Measurements from ENCODE around the gene SLC17A7. TPM values are rescaled to one million over a fixed set of nuclear protein-coding genes. Genes with fewer than 3 reads are reported as not detected.

The SLC17A7 gene
- total and polyA plus RNA-seq, 9 of the 15 experiments (the other 6 are each of a cell fraction or from before 2014, with no cell fraction given) = 1.1 to 15.7 (median 2.4) TPM

DNA sequence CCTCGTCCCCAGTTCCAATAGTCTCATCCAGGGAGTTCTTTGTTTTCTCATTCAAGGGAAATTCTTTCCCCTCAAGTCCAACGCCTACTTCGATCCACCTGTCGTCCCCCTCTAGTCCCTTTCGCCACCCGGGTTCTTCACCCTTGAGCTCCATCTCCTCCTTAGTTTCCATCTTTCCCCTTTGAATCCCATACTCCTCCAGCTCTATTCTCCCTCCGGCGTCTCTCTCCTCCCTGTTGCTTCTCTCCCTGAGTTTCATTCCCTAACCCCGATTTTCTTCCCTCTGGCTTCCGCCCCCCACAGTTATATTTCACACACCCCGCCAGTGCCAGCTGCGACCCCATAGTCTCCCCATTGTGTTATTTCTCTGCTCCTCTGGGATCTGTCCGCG lies 628 bp upstream of the SLC17A7 start:
- no peaks in the 10 kb centered on the region for H3K9me1 ChIP-seq (ENCODE audit: control insufficient read depth, insufficient read depth, low read length)
- 29% methylated on average over 13 of the region's 14 CpGs for WGBS (ENCODE audit: insufficient coverage, low coverage, missing lambda C conversion rate)
- peaks cover 26 to 44% of the 10 kb centered on the region in 2 experiments; a peak in 4 of 5 replicates for H3K4me1 ChIP-seq (replicated peaks in 1 of 2; ENCODE audit: control insufficient read depth in 2 of 2, insufficient read depth in 2 of 2, low read length in 2 of 2)
- in situ Hi-C loops (cut with MboI) (no loop called here), intact Hi-C loops (cut with micrococcal nuclease) (loop anchor here (2.0 to 10.0 kb wide), 3 partner anchors 19 to 290 kb away; partner anchors contain the start of gene PTH2)
- CTCF ChIA-PET (ENCODE audit: low intra/inter-chr PET ratio) = interaction anchor here (0.6 to 0.7 kb wide), 3 partner anchors 216 to 238 kb away, joined by 3 to 4 read pairs (median 3); no protein-coding TSS in a partner anchor
- TF ChIP-seq, protein P1, sequence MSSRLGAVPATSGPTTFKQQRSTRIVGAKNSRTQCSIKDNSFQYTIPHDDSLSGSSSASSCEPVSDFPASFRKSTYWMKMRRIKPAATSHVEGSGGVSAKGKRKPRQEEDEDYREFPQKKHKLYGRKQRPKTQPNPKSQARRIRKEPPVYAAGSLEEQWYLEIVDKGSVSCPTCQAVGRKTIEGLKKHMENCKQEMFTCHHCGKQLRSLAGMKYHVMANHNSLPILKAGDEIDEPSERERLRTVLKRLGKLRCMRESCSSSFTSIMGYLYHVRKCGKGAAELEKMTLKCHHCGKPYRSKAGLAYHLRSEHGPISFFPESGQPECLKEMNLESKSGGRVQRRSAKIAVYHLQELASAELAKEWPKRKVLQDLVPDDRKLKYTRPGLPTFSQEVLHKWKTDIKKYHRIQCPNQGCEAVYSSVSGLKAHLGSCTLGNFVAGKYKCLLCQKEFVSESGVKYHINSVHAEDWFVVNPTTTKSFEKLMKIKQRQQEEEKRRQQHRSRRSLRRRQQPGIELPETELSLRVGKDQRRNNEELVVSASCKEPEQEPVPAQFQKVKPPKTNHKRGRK (tag; IDR thresholded peaks at IDR 0.05) = peak; percentile 42; the same call in 1 of the 2 replicates
- TF ChIP-seq, protein P2, sequence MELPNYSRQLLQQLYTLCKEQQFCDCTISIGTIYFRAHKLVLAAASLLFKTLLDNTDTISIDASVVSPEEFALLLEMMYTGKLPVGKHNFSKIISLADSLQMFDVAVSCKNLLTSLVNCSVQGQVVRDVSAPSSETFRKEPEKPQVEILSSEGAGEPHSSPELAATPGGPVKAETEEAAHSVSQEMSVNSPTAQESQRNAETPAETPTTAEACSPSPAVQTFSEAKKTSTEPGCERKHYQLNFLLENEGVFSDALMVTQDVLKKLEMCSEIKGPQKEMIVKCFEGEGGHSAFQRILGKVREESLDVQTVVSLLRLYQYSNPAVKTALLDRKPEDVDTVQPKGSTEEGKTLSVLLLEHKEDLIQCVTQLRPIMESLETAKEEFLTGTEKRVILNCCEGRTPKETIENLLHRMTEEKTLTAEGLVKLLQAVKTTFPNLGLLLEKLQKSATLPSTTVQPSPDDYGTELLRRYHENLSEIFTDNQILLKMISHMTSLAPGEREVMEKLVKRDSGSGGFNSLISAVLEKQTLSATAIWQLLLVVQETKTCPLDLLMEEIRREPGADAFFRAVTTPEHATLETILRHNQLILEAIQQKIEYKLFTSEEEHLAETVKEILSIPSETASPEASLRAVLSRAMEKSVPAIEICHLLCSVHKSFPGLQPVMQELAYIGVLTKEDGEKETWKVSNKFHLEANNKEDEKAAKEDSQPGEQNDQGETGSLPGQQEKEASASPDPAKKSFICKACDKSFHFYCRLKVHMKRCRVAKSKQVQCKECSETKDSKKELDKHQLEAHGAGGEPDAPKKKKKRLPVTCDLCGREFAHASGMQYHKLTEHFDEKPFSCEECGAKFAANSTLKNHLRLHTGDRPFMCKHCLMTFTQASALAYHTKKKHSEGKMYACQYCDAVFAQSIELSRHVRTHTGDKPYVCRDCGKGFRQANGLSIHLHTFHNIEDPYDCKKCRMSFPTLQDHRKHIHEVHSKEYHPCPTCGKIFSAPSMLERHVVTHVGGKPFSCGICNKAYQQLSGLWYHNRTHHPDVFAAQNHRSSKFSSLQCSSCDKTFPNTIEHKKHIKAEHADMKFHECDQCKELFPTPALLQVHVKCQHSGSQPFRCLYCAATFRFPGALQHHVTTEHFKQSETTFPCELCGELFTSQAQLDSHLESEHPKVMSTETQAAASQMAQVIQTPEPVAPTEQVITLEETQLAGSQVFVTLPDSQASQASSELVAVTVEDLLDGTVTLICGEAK (IDR thresholded peaks at IDR 0.05) = 0 out of 2 replicates have a peak, but pooled peaks have one; percentile 8
- TF ChIP-seq, protein P2 (CRISPR knock-in tag; IDR thresholded peaks at IDR 0.05) = no peak
- no peak for TF ChIP-seq TAF15 (IDR thresholded peaks at IDR 0.05; ENCODE audit: low read depth, low read length)
- no peak for TF ChIP-seq GTF2E2 (tag; IDR thresholded peaks at IDR 0.05)
- no peak overlapping the region for H3K27ac ChIP-seq (ENCODE audit: extremely low read depth, low read depth, low read length)
- H3K36me3 ChIP-seq (ENCODE audit: control insufficient read depth, insufficient read depth, low read length) = peaks cover 8% of the 10 kb centered on the region; the same call in 1 of the 3 replicates
- no peak for DNase-seq (ENCODE audit: extremely low read depth in 1 of 4, low spot score in 3 of 4)
- POLR2A ChIA-PET = interaction anchor here (0.6 to 3.7 kb wide), 3 partner anchors 11 to 47 kb away, joined by 3 to 14 read pairs (median 6); no protein-coding TSS in a partner anchor
- no peak overlapping the region for H2AFZ ChIP-seq (ENCODE audit: low read depth, low read length)
- peak overlapping the region in 1 of 2 experiments; percentile 89; a peak in 1 of 4 replicates for H3K9ac ChIP-seq (ENCODE audit: insufficient read depth in 1 of 2, low read depth in 2 of 2, low read length in 2 of 2)
- peak overlapping the region; percentile 87 for H3K4me2 ChIP-seq (ENCODE audit: insufficient read depth, low read length)
- no peaks in the 10 kb centered on the region for H3K9me3 ChIP-seq (replicated peaks; ENCODE audit: control insufficient read depth, insufficient read depth, low read depth, low read length)
- no peaks in the 10 kb centered on the region for H4K20me1 ChIP-seq (replicated peaks; ENCODE audit: control insufficient read depth, insufficient read depth, low read length)
- H3K4me3 ChIP-seq = peak overlapping the region; percentile 84
- peaks cover 7 to 19% of the 10 kb centered on the region in 2 experiments; a peak in 4 of 5 replicates for H3K27me3 ChIP-seq (ENCODE audit: control insufficient read depth in 2 of 2, insufficient read depth in 2 of 2, low read length in 2 of 2)
- FAIRE-seq = peak; percentile 46
- no peaks in the 10 kb centered on the region for H3K79me2 ChIP-seq (ENCODE audit: control insufficient read depth, insufficient read depth, low read length)
- no peak for ATAC-seq
- no TSS peak for BruUV-seq (replicated peaks)
